ENCODE data around the gene CLDN22. TPM values are rescaled to one million over a fixed set of nuclear protein-coding genes. Genes with fewer than 3 reads are reported as not detected.

Gene CLDN22
- total and polyA plus RNA-seq, 2 of the 8 experiments (the other 6 are each of a cell fraction or from before 2014, with no cell fraction given): not detected

- no peak for TF ChIP-seq GABPA (IDR thresholded peaks at IDR 0.05; ENCODE audit: borderline replicate concordance, insufficient read depth, low read length)
Measured at GRCh38 chr4:183286590-183287308, 33.3 kb downstream of the CLDN22 start (continued).

All from H1 (cell line).